HepG2 (cell line): ENCODE data around the gene FBXO11. TPM values are rescaled to one million over a fixed set of nuclear protein-coding genes. Genes with fewer than 3 reads are reported as not detected.

ENCODE experiments used
- ATAC-seq: fragments of 200-7000 bp; cut with Tn5 transposase; 3 replicates; pipeline ENCODE4 v1.9.1; 2020; ENCODE audit warnings: mild to moderate bottlenecking, moderate library complexity
- BruUV-seq: library from RNA; stranded (reverse); fragments of 400-500 nt; replicated peaks from 2 replicates; lab custom pipeline; 2021; lab: Mats Ljungman, UMichigan
- CTCF ChIA-PET: fragments of 300-600 bp; formaldehyde crosslinking; extraction: SDS; loops from one replicate; lab custom pipeline; 2021; ENCODE audit warnings: low total read pairs, inconsistent platforms, low intra/inter-chr PET ratio; lab: Yijun Ruan, JAX
- POLR2A ChIA-PET: fragments of 350-600 bp; sonication (Branson Sonifier 250); formaldehyde crosslinking; loops from one replicate; lab custom pipeline; 2020; ENCODE audit warnings: antibody characterized with exemption, inconsistent platforms; lab: Yijun Ruan, JAX
- DNase-seq: peaks from one replicate; pipeline ENCODE4 v3.0.0-alpha.2; 2015; ENCODE audit warnings: low spot score
- FAIRE-seq: peaks from 3 replicates; lab custom pipeline; 2011; peaks lifted over from hg19 to GRCh38; lab: Jason Lieb, UNC
- H2AFZ ChIP-seq: one replicate; pipeline ENCODE4 v1.6.1; 2011; ENCODE audit warnings: low read length, inconsistent platforms
- H3K27ac ChIP-seq: fragments of 300-600 bp; 3 replicates; pipeline ENCODE4 v1.8.0; 2011; ENCODE audit warnings: mixed run types, mild to moderate bottlenecking, mixed read lengths, low read length, inconsistent platforms; ENCODE audit not compliant: insufficient read depth; ENCODE audit errors: extremely low read length
- H3K27me3 ChIP-seq, 2 experiments: fragments of 200-600 bp in 1 of 2; 2 replicates in 1 of 2; 3 replicates in 1 of 2; pipeline versions ENCODE4 v1.6.0 to v1.8.0; 2011; ENCODE audit warnings: low read length in 2 of 2, mild to moderate bottlenecking in 2 of 2, moderate library complexity in 2 of 2, inconsistent platforms in 1 of 2; ENCODE audit not compliant: insufficient read depth in 2 of 2, control insufficient read depth in 1 of 2
- H3K36me3 ChIP-seq, 2 experiments: fragments of 200-600 bp in 1 of 2; replicated peaks in 1 of 2; 2 replicates in 1 of 2; 3 replicates in 1 of 2; pipeline versions ENCODE4 v1.5.1 to v1.8.0; 2011; ENCODE audit warnings: low read length in 2 of 2, inconsistent platforms in 1 of 2; ENCODE audit not compliant: insufficient read depth in 2 of 2, control insufficient read depth in 1 of 2
- H3K4me1 ChIP-seq: 2 replicates; pipeline ENCODE4 v1.5.1; 2012; ENCODE audit warnings: low read length, inconsistent platforms; ENCODE audit not compliant: insufficient read depth
- H3K4me2 ChIP-seq: 2 replicates; pipeline ENCODE4 v1.6.0; 2011; ENCODE audit warnings: low read depth, low read length, inconsistent platforms
- H3K4me3 ChIP-seq, 3 experiments: fragments of 200-600 bp in 1 of 3; sonication (generic), shearing (Covaris generic) in 1 of 3; replicated peaks in 1 of 3; 2 replicates each; pipeline ENCODE4 v1.5.1; 2011 to 2016; ENCODE audit warnings: low read length in 3 of 3, inconsistent platforms in 2 of 3, low read depth in 2 of 3, mild to moderate bottlenecking in 2 of 3, control low read depth in 1 of 3, mixed read lengths in 1 of 3; ENCODE audit not compliant: insufficient read depth in 1 of 3
- H3K79me2 ChIP-seq: one replicate; pipeline ENCODE4 v1.6.1; 2011; ENCODE audit warnings: low read length, inconsistent platforms; ENCODE audit not compliant: insufficient read depth
- H3K9ac ChIP-seq: 2 replicates; pipeline ENCODE4 v1.6.0; 2011; ENCODE audit warnings: mild to moderate bottlenecking, low read depth, low read length, inconsistent platforms; ENCODE audit not compliant: insufficient read depth
- H3K9me3 ChIP-seq: 2 replicates; pipeline ENCODE4 v1.5.1; 2012; ENCODE audit warnings: mild to moderate bottlenecking, low read length
- H4K20me1 ChIP-seq: 2 replicates; pipeline ENCODE4 v1.6.0; 2011; ENCODE audit warnings: inconsistent platforms, mild to moderate bottlenecking, low read length, moderate library complexity; ENCODE audit not compliant: insufficient read depth
- HNF4A ChIP-seq: sonication (generic); formaldehyde crosslinking; IDR thresholded peaks from 2 replicates; pipeline ENCODE4 v1.4.0; 2020; ENCODE audit warnings: missing genetic modification reagents
- HNRNPK ChIP-seq: fragments of 200-400 bp; formaldehyde crosslinking; IDR thresholded peaks from 2 replicates; pipeline ENCODE4 v1.6.1; 2018; ENCODE audit warnings: low read length, low read depth, moderate library complexity, mild to moderate bottlenecking; ENCODE audit not compliant: poor library complexity, severe bottlenecking
- TFAP4 ChIP-seq: sonication (generic); IDR thresholded peaks from 2 replicates; pipeline ENCODE4 v1.6.1; 2016; ENCODE audit warnings: low read depth, borderline replicate concordance
- XBP1 ChIP-seq: sonication (generic); formaldehyde crosslinking; IDR thresholded peaks from 2 replicates; pipeline ENCODE4 v1.5.0; 2020; ENCODE audit warnings: missing genetic modification reagents
- YEATS2 ChIP-seq: sonication (generic); formaldehyde crosslinking; IDR thresholded peaks from 2 replicates; pipeline ENCODE4 v1.4.0; 2020; ENCODE audit warnings: missing genetic modification reagents, borderline replicate concordance
- ZNF704 ChIP-seq: sonication (generic); formaldehyde crosslinking; IDR thresholded peaks from 2 replicates; pipeline ENCODE4 v1.8.1; 2023; ENCODE audit warnings: mild to moderate bottlenecking, inconsistent platforms, moderate library complexity, missing genetic modification reagents, borderline replicate concordance
- ZNF737 ChIP-seq: sonication (generic); formaldehyde crosslinking; IDR thresholded peaks from 2 replicates; pipeline ENCODE4 v1.5.0; 2020; ENCODE audit warnings: missing genetic modification reagents, mild to moderate bottlenecking, borderline replicate concordance
- WGBS: methylation state at CpG from one replicate; pipeline ENCODE4 v1.1.6; 2017; ENCODE audit warnings: low lambda C conversion rate; 5-methylcytosine and 5-hydroxymethylcytosine counted together
- in situ Hi-C: cut with HindIII; loops from 2 replicates; pipeline ENCODE4 v1.10.0; 2017; ENCODE audit warnings: low pct_unique_long_range_greater_than_20kb; ENCODE audit not compliant: extremely low pct_ligation_motif_present
- intact Hi-C: fragments of 100-400 bp; cut with micrococcal nuclease; formaldehyde crosslinking; loops from one replicate; pipeline ENCODE4 v1.10.0; 2022; ENCODE audit not compliant: unreplicated experiment
- polyA plus RNA-seq, 8 experiments: library from polyadenylated mRNA; depleted of rRNA in 3 of 8; stranded (reverse) in 7 of 8; unstranded in 1 of 8; fragments of >200 nt; fragmentation: Illumina TruSeq in 4 of 8; extraction: Trizol in 4 of 8; gene quantifications; 2 replicates each; pipeline versions ENCODE4 v1.2.1 to v1.2.3, GENCODE V29; 2011 to 2016; ENCODE audit warnings: low read depth in 4 of 8, missing spikeins in 1 of 8, mixed read lengths in 1 of 8; ENCODE audit not compliant: insufficient read depth in 1 of 8
- total RNA-seq, 5 experiments: library from RNA; depleted of rRNA; stranded (reverse); fragments of >200 nt; fragmentation: Illumina TruSeq; extraction: Trizol; gene quantifications; 2 replicates each; pipeline ENCODE4 v1.2.3, GENCODE V29; 2016; ENCODE audit warnings: low read depth in 1 of 5

FBXO11 gene
- total and polyA plus RNA-seq, 2 of the 13 experiments (the other 11 are each of a cell fraction or from before 2014, with no cell fraction given), result 27.9 to 47.6 TPM

- no peak overlapping the region for H3K4me2 ChIP-seq
- intact Hi-C loops, result no loop called here
- H2AFZ ChIP-seq, result no peak overlapping the region
- no peaks in the 10 kb centered on the region for H4K20me1 ChIP-seq
- no peak for TF ChIP-seq ZNF704 (CRISPR knock-in tag)
- peak; percentile 95 for TF ChIP-seq HNRNPK
- TF ChIP-seq, all 625 proteins: peak for 1
- Histone ChIP-seq H3K79me2 (no peaks in the 10 kb centered on the region), H3K4me1 (no peaks in the 10 kb centered on the region), H3K36me3 (no peaks in the 10 kb centered on the region), H3K9ac (no peak overlapping the region), H3K27me3 (0 out of 5 replicates have a peak, but pooled peaks cover 0 to 3% of the 10 kb centered on the region in 2 experiments), H3K9me3 (no peaks in the 10 kb centered on the region), H3K27ac (no peak overlapping the region), H3K4me3 (no peak overlapping the region)
- ChIA-PET POLR2A (no interaction called here), CTCF (no interaction called here)
- WGBS, result 0% methylated on average over 1 of the region's 2 CpGs
- no peak for DNase-seq
- BruUV-seq, result no TSS peak
- in situ Hi-C loops, result no loop called here
- no peak for ATAC-seq
- no peak for FAIRE-seq
Observed at GRCh38 chr2:47950340-47951301, 44.3 kb upstream of the FBXO11 start.

GRCh38 chr2:47946593-47946992, 40.3 kb upstream of the FBXO11 start:
- Histone ChIP-seq H3K27me3 (peaks cover 0 to 3% of the 10 kb centered on the region in 2 experiments; a peak in 1 of 5 replicates), H3K79me2 (no peaks in the 10 kb centered on the region), H3K36me3 (no peaks in the 10 kb centered on the region), H3K27ac (no peak overlapping the region), H3K9me3 (no peaks in the 10 kb centered on the region)
- no peak for FAIRE-seq
- POLR2A ChIA-PET, result no interaction called here
- no peak for DNase-seq
- CTCF ChIA-PET, result no interaction called here
- TF ChIP-seq YEATS2 (CRISPR knock-in tag) (no peak), HNF4A (CRISPR knock-in tag) (peak; percentile 29; the same call in 1 of the 2 replicates), XBP1 (CRISPR knock-in tag) (no peak), ZNF737 (CRISPR knock-in tag) (no peak), TFAP4 (peak; percentile 88)
- TF ChIP-seq, all 625 proteins: peak for 2
- BruUV-seq, result no TSS peak
- WGBS, result 23% methylated on average over 5 of the region's 5 CpGs
- Histone ChIP-seq H3K4me1 (no peaks in the 10 kb centered on the region), H3K9ac (no peak overlapping the region), H4K20me1 (no peaks in the 10 kb centered on the region), H3K4me3 (no peak overlapping the region), H2AFZ (no peak overlapping the region), H3K4me2 (no peak overlapping the region)
- in situ Hi-C loops (no loop called here), intact Hi-C loops (no loop called here)
- peak; percentile 79 for ATAC-seq
